Neural progenitor cell (in vitro differentiated cells): Measurements from ENCODE around the gene EFNA2. TPM values are rescaled to one million over a fixed set of nuclear protein-coding genes. Genes with fewer than 3 reads are reported as not detected.

Experiments used
- DNase-seq: peaks from one replicate; pipeline ENCODE4 v3.0.0-alpha.2; 2016; ENCODE audit warnings: low spot score
- H2AFZ ChIP-seq: fragments of 200-600 bp; sonication (generic); replicated peaks from 2 replicates; pipeline ENCODE4 v1.6.1; 2016; ENCODE audit warnings: antibody characterized with exemption
- H3F3A ChIP-seq: fragments of 200-600 bp; sonication (generic); 2 replicates; pipeline ENCODE4 v1.6.1; 2016; ENCODE audit warnings: antibody characterized with exemption, low read depth
- H3K27ac ChIP-seq: fragments of 200-600 bp; sonication (generic); 2 replicates; pipeline ENCODE4 v1.5.1; 2016; ENCODE audit warnings: mild to moderate bottlenecking
- H3K27me3 ChIP-seq: fragments of 200-600 bp; sonication (generic); 2 replicates; pipeline ENCODE4 v1.6.1; 2016; ENCODE audit warnings: mild to moderate bottlenecking, moderate library complexity
- H3K36me3 ChIP-seq: fragments of 200-600 bp; sonication (generic); 2 replicates; pipeline ENCODE4 v1.5.1; 2016
- H3K4me1 ChIP-seq: fragments of 200-600 bp; sonication (generic); 2 replicates; pipeline ENCODE4 v1.6.1; 2016; ENCODE audit warnings: mixed run types
- H3K4me2 ChIP-seq: fragments of 200-600 bp; sonication (generic); 2 replicates; pipeline ENCODE4 v1.6.1; 2016
- H3K4me3 ChIP-seq: fragments of 200-600 bp; sonication (generic); 2 replicates; pipeline ENCODE4 v1.5.1; 2016
- H3K79me2 ChIP-seq: fragments of 200-600 bp; sonication (generic); 2 replicates; pipeline ENCODE4 v1.6.1; 2016; ENCODE audit warnings: low read depth
- H3K9ac ChIP-seq: fragments of 200-600 bp; sonication (generic); 2 replicates; pipeline ENCODE4 v1.6.1; 2016
- H3K9me3 ChIP-seq: fragments of 200-600 bp; sonication (generic); 2 replicates; pipeline ENCODE4 v1.5.1; 2016; ENCODE audit warnings: low read depth
- H4K20me1 ChIP-seq: fragments of 200-600 bp; sonication (generic); 2 replicates; pipeline ENCODE4 v1.6.1; 2016; ENCODE audit warnings: low read depth
- H3K27ac Mint-ChIP-seq: 3 replicates; pipeline ENCODE4 v1.8.0; 2021; ENCODE audit warnings: mixed read lengths
- H3K27me3 Mint-ChIP-seq: 2 replicates; pipeline ENCODE4 v1.8.0; 2022; ENCODE audit warnings: low read depth, mild to moderate bottlenecking, inconsistent platforms, moderate library complexity, mixed read lengths; ENCODE audit not compliant: insufficient read depth
- H3K36me3 Mint-ChIP-seq: 3 replicates; pipeline ENCODE4 v1.8.0; 2021; ENCODE audit warnings: mixed read lengths
- H3K4me1 Mint-ChIP-seq: 3 replicates; pipeline ENCODE4 v1.8.0; 2021; ENCODE audit warnings: mixed read lengths
- H3K4me3 Mint-ChIP-seq: 3 replicates; pipeline ENCODE4 v1.8.0; 2021; ENCODE audit warnings: mild to moderate bottlenecking, moderate library complexity, mixed read lengths
- H3K9me3 Mint-ChIP-seq: 3 replicates; pipeline ENCODE4 v1.8.0; 2020; ENCODE audit warnings: mixed read lengths
- EZH2 ChIP-seq: fragments of 200-600 bp; sonication (generic); IDR thresholded peaks from 2 replicates; pipeline ENCODE4 v1.6.1; 2017; ENCODE audit warnings: antibody characterized with exemption, mild to moderate bottlenecking, moderate library complexity
- EZH2phosphoT487 ChIP-seq: fragments of 200-600 bp; sonication (generic); IDR thresholded peaks from 2 replicates; pipeline ENCODE4 v1.6.1; 2017; ENCODE audit warnings: antibody characterized with exemption
- total RNA-seq: library from RNA; depleted of rRNA; stranded (reverse); fragments of >200 nt; gene quantifications from 2 replicates; pipeline ENCODE4 v1.2.3, GENCODE V29; 2015; ENCODE audit warnings: low replicate concordance
- TF ChIP-seq, protein P1 (sequence below): fragments of 200-600 bp; sonication (generic); IDR thresholded peaks from 2 replicates; pipeline ENCODE4 v1.5.1; 2017; ENCODE audit warnings: antibody characterized with exemption, mild to moderate bottlenecking

The EFNA2 gene
- total RNA-seq, 1 donor from 2014 or later: 13.2 TPM

DNA sequence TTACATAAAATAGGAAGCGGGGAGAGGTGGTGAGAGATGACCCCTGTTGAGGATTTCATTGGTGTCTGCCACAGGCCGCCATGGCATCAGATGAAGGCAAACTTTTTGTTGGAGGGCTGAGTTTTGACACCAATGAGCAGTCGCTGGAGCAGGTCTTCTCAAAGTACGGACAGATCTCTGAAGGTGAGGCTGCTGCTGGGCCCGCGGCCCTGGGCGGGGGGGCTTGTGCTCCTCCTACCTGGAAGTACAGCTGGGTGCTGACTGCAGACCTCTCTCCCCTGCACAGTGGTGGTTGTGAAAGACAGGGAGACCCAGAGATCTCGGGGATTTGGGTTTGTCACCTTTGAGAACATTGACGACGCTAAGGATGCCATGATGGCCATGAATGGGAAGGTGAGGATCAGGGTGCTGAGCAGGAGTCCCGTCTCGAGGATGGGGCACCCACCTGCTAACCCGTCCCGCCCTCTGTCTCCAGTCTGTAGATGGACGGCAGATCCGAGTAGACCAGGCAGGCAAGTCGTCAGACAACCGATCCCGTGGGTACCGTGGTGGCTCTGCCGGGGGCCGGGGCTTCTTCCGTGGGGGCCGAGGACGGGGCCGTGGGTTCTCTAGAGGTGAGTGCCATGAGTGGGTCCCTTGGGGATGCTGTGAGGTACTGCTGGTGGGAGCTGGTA is 14.7 kb upstream of the EFNA2 start:
- Histone ChIP-seq H3K27ac (peak overlapping the region; percentile 13), H3K36me3 (peaks cover 5% of the 10 kb centered on the region), H3F3A (peaks cover 82% of the 10 kb centered on the region), H3K4me2 (peak overlapping the region; percentile 99), H3K9ac (no peak overlapping the region), H3K27me3 (peaks cover 14% of the 10 kb centered on the region), H3K4me1 (peaks cover 54% of the 10 kb centered on the region), H3K9me3 (no peaks in the 10 kb centered on the region), H2AFZ (no peak overlapping the region), H3K79me2 (peaks cover 47% of the 10 kb centered on the region), H4K20me1 (peaks cover 60% of the 10 kb centered on the region), H3K4me3 (peak overlapping the region; percentile 74)
- TF ChIP-seq EZH2phosphoT487 (no peak), EZH2 (no peak)
- TF ChIP-seq, protein P1, sequence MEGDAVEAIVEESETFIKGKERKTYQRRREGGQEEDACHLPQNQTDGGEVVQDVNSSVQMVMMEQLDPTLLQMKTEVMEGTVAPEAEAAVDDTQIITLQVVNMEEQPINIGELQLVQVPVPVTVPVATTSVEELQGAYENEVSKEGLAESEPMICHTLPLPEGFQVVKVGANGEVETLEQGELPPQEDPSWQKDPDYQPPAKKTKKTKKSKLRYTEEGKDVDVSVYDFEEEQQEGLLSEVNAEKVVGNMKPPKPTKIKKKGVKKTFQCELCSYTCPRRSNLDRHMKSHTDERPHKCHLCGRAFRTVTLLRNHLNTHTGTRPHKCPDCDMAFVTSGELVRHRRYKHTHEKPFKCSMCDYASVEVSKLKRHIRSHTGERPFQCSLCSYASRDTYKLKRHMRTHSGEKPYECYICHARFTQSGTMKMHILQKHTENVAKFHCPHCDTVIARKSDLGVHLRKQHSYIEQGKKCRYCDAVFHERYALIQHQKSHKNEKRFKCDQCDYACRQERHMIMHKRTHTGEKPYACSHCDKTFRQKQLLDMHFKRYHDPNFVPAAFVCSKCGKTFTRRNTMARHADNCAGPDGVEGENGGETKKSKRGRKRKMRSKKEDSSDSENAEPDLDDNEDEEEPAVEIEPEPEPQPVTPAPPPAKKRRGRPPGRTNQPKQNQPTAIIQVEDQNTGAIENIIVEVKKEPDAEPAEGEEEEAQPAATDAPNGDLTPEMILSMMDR: no peak
- H3K9me3 Mint-ChIP-seq: no peaks in the 10 kb centered on the region
- H3K4me1 Mint-ChIP-seq: peaks cover 59% of the 10 kb centered on the region
- no peak for DNase-seq
- peaks cover 30% of the 10 kb centered on the region for H3K27me3 Mint-ChIP-seq
- peak overlapping the region; percentile 90 for H3K4me3 Mint-ChIP-seq
- H3K27ac Mint-ChIP-seq: no peak overlapping the region
- peaks cover 27% of the 10 kb centered on the region for H3K36me3 Mint-ChIP-seq

DNA sequence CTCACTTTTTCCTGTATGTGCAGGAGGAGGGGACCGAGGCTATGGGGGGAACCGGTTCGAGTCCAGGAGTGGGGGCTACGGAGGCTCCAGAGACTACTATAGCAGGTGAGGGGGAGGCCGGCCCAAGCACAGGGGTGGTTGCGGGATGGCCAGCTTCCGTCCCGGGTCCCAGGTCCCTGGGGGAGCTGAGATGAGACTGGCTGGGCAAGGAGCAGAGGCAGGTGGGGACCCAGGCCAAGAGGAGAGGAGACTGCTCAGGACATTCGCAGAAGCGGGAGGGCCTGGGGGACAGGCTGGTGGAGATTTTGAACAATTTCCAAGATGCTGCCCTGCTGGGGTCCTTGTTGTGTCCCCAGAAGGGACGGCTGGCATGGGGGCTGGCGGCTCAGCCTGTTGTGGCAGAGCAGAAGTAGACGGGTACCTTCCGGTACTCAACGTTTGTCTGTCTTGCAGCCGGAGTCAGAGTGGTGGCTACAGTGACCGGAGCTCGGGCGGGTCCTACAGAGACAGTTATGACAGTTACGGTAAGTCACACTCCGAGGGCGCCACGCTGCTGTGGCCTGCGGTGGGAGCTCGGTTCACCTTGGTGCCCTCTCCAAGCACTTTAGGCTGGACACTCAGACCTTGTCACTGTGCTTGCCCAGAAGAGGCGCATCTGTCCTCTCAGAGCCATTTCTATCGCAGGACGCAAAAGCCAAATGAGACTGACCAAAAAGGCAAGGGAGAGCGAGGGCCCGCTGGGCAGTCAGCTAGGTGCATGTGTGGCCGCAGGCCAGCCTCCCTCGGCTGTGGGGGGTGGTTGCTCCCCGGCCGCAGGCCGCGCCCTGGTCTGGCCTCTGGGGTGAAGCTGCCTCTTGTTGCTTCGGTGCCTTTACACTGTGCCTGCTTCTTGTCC is 13.9 kb upstream of the EFNA2 start:
- Histone ChIP-seq H3K4me1 (peaks cover 59% of the 10 kb centered on the region), H3K9ac (no peak overlapping the region), H3K9me3 (no peaks in the 10 kb centered on the region), H3F3A (peaks cover 82% of the 10 kb centered on the region), H4K20me1 (peaks cover 66% of the 10 kb centered on the region), H3K27me3 (peaks cover 14% of the 10 kb centered on the region), H2AFZ (no peak overlapping the region), H3K36me3 (peaks cover 5% of the 10 kb centered on the region), H3K4me2 (peak overlapping the region; percentile 99), H3K27ac (peak overlapping the region; percentile 13), H3K79me2 (peaks cover 55% of the 10 kb centered on the region), H3K4me3 (no peak overlapping the region)
- Mint-ChIP-seq H3K4me3 (peak overlapping the region; percentile 90), H3K9me3 (no peaks in the 10 kb centered on the region), H3K4me1 (peaks cover 62% of the 10 kb centered on the region), H3K36me3 (peaks cover 28% of the 10 kb centered on the region), H3K27ac (no peak overlapping the region), H3K27me3 (peaks cover 30% of the 10 kb centered on the region)
- DNase-seq: no peak
- TF ChIP-seq, protein P1: no peak

DNA sequence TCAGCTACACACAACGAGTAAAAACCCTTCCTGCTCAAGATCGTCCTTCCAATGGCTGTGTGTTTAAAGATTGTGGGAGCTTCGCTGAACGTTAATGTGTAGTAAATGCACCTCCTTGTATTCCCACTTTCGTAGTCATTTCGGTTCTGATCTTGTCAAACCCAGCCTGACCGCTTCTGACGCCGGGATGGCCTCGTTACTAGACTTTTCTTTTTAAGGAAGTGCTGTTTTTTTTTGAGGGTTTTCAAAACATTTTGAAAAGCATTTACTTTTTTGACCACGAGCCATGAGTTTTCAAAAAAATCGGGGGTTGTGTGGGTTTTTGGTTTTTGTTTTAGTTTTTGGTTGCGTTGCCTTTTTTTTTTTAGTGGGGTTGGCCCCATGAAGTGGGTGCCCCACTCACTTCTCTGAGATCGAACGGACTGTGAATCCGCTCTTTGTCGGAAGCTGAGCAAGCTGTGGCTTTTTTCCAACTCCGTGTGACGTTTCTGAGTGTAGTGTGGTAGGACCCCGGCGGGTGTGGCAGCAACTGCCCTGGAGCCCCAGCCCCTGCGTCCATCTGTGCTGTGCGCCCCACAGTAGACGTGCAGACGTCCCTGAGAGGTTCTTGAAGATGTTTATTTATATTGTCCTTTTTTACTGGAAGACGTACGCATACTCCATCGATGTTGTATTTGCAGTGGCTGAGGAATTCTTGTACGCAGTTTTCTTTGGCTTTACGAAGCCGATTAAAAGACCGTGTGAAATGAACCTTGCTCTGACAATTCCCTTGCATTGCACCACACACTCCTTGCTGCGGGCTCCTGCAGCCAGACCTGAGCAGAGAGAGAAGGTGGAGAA is 13.0 kb upstream of the EFNA2 start:
- no peaks in the 10 kb centered on the region for H3K9me3 Mint-ChIP-seq
- no peak for DNase-seq
- Histone ChIP-seq H3K27me3 (peaks cover 7% of the 10 kb centered on the region), H3K4me3 (no peak overlapping the region), H3K9ac (peak overlapping the region; percentile 8), H3K4me2 (no peak overlapping the region), H2AFZ (no peak overlapping the region), H3K36me3 (peaks cover 5% of the 10 kb centered on the region), H3K4me1 (peaks cover 53% of the 10 kb centered on the region), H3K9me3 (no peaks in the 10 kb centered on the region), H3K79me2 (peaks cover 60% of the 10 kb centered on the region), H3F3A (peaks cover 87% of the 10 kb centered on the region), H4K20me1 (peaks cover 68% of the 10 kb centered on the region), H3K27ac (peak overlapping the region; percentile 98)
- H3K4me1 Mint-ChIP-seq: peaks cover 58% of the 10 kb centered on the region
- no peak overlapping the region for H3K27ac Mint-ChIP-seq
- peak overlapping the region; percentile 65 for H3K4me3 Mint-ChIP-seq
- TF ChIP-seq EZH2phosphoT487 (no peak), EZH2 (no peak)
- TF ChIP-seq, protein P1: no peak
- H3K36me3 Mint-ChIP-seq: peaks cover 30% of the 10 kb centered on the region
- peaks cover 27% of the 10 kb centered on the region for H3K27me3 Mint-ChIP-seq
